Testis (tissue), 3 donors: ENCODE results near the gene ZFP69. TPM values are rescaled to one million over a fixed set of nuclear protein-coding genes. Genes with fewer than 3 reads are reported as not detected.

ENCODE experiments used
- DNase-seq: peaks from one replicate; pipeline ENCODE4 v3.0.0-alpha.2; 2019
- H3K27ac ChIP-seq, 2 donors: fragments of 200-600 bp; sonication (generic); one replicate each; pipeline ENCODE4 v1.5.1; 2019
- H3K27me3 ChIP-seq: fragments of 200-600 bp; sonication (generic); one replicate; pipeline ENCODE4 v1.5.1; 2019
- H3K36me3 ChIP-seq: fragments of 200-600 bp; sonication (generic); one replicate; pipeline ENCODE4 v1.5.1; 2017; ENCODE audit warnings: low read depth; ENCODE audit errors: missing control alignments
- H3K4me1 ChIP-seq: fragments of 200-600 bp; sonication (generic); one replicate; pipeline ENCODE4 v1.5.1; 2019
- H3K4me3 ChIP-seq, 2 donors: fragments of 200-600 bp; sonication (generic); one replicate each; pipeline ENCODE4 v1.5.1; 2017 to 2019
- H3K9me3 ChIP-seq: fragments of 200-600 bp; sonication (generic); one replicate; pipeline ENCODE4 v1.5.1; 2017
- POLR2A ChIP-seq: fragments of 450-650 bp; IDR thresholded peaks from one replicate; pipeline ENCODE4 v1.6.1; 2017; ENCODE audit warnings: antibody characterized with exemption, mild to moderate bottlenecking, moderate library complexity
- WGBS, 2 donors: methylation state at CpG; one replicate each; pipeline ENCODE4 v1.1.5; 2018; 5-methylcytosine and 5-hydroxymethylcytosine counted together
- intact Hi-C: fragments of 100-400 bp; cut with DNase I; formaldehyde crosslinking; loops from one replicate; pipeline ENCODE4 v1.15.1; 2023; ENCODE audit warnings: low total_unique reads
- polyA plus RNA-seq: library from polyadenylated mRNA; stranded (reverse); fragments of 350-450 nt; fragmentation: Illumina TruSeq; extraction: RNeasy Lipid Tissue Mini Kit (QIAGEN cat#74804); gene quantifications from one replicate; pipeline ENCODE4 v1.2.3, GENCODE V29; 2014; ENCODE audit warnings: low read depth, low replicate concordance; ENCODE audit not compliant: insufficient read depth
- total RNA-seq, 2 donors: library from RNA; depleted of rRNA; stranded (reverse); fragments of >200 nt; gene quantifications; one replicate each; pipeline ENCODE4 v1.2.3, GENCODE V29; 2016
- TF ChIP-seq, protein P1 (sequence below), 3 experiments: fragments of 450-650 bp in 2 of 3; fragments of 200-600 bp in 1 of 3; sonication (generic) in 1 of 3; IDR thresholded peaks; one replicate each; pipeline ENCODE4 v1.5.1; 2016 to 2019; ENCODE audit warnings: antibody characterized with exemption in 3 of 3, mild to moderate bottlenecking in 2 of 3, moderate library complexity in 1 of 3

Gene ZFP69
- total and polyA plus RNA-seq, 3 donors from 2014 or later: 5.4 to 9.3 (median 6.7) TPM

DNA sequence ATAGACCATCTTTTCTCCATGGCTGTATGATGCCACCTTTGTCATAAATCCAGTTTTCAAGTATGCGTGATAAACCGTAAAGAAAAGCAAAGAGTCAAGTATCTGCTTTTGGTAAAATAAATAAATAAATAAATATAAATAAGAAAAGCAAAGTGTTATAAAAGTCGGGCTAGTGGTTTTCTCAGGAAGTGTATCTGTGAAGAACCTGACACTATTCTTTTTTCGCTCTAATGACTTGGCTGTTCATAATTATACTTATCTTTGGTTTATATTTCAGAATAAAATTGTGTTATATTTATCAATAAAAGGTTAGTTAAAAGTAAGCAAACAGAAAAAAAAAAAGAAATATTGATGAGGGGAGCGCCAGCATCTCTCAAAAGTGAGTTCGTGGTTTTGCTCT, 30.9 kb downstream of the ZFP69 start:
- WGBS, 2 donors: 44 to 49% methylated on average over 6 of the region's 6 CpGs
- Histone ChIP-seq H3K4me1 (no peaks in the 10 kb centered on the region), H3K9me3 (no peaks in the 10 kb centered on the region), H3K36me3 (no peaks in the 10 kb centered on the region), H3K27me3 (no peaks in the 10 kb centered on the region), H3K4me3 (peak overlapping the region; percentile 65 to 94), H3K27ac (peak overlapping the region in 1 of 2 donors; percentile 76)
- TF ChIP-seq, protein P1, sequence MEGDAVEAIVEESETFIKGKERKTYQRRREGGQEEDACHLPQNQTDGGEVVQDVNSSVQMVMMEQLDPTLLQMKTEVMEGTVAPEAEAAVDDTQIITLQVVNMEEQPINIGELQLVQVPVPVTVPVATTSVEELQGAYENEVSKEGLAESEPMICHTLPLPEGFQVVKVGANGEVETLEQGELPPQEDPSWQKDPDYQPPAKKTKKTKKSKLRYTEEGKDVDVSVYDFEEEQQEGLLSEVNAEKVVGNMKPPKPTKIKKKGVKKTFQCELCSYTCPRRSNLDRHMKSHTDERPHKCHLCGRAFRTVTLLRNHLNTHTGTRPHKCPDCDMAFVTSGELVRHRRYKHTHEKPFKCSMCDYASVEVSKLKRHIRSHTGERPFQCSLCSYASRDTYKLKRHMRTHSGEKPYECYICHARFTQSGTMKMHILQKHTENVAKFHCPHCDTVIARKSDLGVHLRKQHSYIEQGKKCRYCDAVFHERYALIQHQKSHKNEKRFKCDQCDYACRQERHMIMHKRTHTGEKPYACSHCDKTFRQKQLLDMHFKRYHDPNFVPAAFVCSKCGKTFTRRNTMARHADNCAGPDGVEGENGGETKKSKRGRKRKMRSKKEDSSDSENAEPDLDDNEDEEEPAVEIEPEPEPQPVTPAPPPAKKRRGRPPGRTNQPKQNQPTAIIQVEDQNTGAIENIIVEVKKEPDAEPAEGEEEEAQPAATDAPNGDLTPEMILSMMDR (IDR thresholded peaks at IDR 0.05): no peak
- TF ChIP-seq POLR2A: no peak
- DNase-seq: no peak
- intact Hi-C loops: no loop called here

DNA sequence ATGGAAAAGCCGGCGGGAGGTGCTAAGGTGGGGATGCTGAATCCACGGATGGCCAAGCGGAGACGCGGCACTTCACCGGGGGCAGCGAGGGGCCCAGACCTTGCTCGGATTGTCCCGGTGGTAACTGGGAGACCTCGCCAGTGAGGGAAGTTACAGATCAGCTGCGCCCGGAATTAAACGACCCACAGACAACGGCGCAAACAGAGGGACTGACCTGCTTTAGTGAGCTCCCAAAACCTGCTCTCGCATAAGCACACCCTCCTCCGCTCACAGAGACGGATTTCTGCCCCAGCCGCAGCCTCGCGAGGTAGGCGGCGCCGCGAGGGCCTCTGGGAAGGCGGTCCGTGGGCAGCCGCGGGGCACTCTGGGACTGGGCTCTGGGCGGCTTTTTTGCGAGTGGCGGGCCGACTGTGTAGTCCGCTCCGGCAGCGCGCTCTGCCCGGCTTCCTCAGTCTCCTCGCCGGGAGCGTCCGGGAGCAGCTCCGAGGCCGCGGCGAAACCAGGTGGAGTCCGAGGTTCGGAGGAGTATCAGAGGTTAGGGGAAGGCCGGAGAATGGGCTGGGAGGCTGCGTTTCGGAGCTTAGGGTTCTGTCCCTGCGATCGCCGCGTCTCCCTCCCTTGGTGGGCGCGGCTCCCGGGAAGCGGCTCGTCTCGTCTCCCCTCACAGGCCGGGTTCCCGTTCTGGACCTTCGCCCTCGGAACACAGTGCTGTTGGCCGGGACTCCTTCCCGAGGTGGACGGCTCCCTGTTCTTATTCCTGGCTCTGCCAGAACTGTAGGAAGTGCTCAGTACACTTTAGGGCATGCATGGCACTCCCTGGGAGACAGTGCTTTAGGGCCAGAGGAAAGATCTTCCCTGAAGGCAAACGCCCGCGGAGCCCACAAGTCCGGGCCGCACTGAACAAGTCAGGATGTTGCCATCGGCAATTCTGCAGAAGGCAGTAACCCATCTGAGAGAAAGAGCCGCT, 31.6 kb downstream of the ZFP69 start, which contains the start of gene EXO5:
EXO5 (plus strand) TSS at position 393 of the 967 bp plus-strand sequence. CDS start 5,778 bp downstream, outside the sequence.
- TF ChIP-seq POLR2A: no peak
- TF ChIP-seq, protein P1 (IDR thresholded peaks at IDR 0.05): no peak

DNA sequence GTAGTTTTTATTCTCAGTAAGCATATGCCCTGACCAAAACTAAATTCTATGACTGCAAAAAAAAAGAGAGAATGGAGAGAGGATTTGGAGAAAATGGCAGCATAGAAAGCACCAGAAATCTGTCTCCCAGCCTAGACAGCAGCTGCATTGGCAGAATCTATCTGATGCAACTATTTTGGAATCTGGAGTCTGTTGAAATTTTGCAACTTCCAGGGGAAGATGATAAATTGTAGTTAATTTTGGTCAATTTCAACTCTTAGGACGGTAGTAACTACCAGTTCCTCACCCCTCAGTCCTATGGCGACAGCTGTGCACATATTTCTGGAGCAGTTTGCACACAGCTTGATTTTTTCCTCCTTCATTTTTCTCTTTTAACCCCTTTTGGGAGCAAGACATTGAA, 42.4 kb downstream of the ZFP69 start:
- Histone ChIP-seq H3K27ac (no peak overlapping the region), H3K4me1 (no peaks in the 10 kb centered on the region), H3K27me3 (no peaks in the 10 kb centered on the region), H3K9me3 (no peaks in the 10 kb centered on the region), H3K4me3 (no peak overlapping the region), H3K36me3 (no peaks in the 10 kb centered on the region)
- DNase-seq: no peak
- no peak for TF ChIP-seq POLR2A
- TF ChIP-seq, protein P1 (IDR thresholded peaks at IDR 0.05): no peak
- WGBS, 2 donors: 77% methylated on average over 2 of the region's 2 CpGs
- intact Hi-C loops: no loop called here

More for the DNA sequence above, 31.6 kb downstream of the ZFP69 start, which contains the start of gene EXO5:
- Histone ChIP-seq H3K36me3 (no peaks in the 10 kb centered on the region), H3K27ac (peak within 1 kb of the TSS; percentile 31 to 76), H3K9me3 (no peaks in the 10 kb centered on the region), H3K4me1 (no peaks in the 10 kb centered on the region), H3K27me3 (no peaks in the 10 kb centered on the region), H3K4me3 (peak within 1 kb of the TSS; percentile 65 to 94)
- 1% methylated on average over 32 to 48 of the region's 76 CpGs for WGBS, 2 donors
- intact Hi-C loops: no loop called here
- peak; percentile 91 for DNase-seq

DNA sequence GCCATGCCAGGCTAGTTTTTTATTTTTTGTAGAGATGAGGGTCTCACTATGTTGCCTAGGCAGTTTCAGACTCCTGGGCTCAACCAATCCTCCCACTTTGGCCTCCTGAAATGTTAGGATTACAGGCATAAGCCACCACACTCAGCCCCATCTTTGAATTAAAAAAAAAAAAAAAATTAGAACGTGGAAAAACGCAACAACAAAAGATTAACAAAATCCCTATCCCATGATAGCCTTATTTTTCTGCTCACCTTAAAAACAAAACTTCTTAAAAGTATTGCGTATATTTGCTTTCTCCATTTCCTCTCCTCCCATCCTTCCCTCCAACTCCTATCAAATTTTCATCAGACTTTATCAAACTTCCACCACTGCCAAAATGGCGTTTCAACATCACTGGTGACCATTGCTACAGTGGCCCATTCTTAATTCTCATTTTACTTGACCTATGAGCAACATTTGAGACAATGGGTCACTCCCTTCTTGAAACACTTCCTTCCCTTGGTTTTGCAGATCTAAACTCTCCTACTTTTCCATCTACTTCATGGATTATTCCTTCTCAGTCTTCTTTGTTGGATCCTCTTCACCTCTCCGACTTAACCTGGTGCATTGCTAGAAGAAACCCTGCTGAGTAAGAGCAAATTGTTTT, 53.8 kb downstream of the ZFP69 start:
- no peaks in the 10 kb centered on the region for H3K27me3 ChIP-seq

More for the DNA sequence above, 53.8 kb downstream of the ZFP69 start:
- 9 to 18% methylated on average over 5 of the region's 5 CpGs for WGBS, 2 donors
- intact Hi-C loops: no loop called here
- Histone ChIP-seq H3K4me1 (no peaks in the 10 kb centered on the region), H3K36me3 (no peaks in the 10 kb centered on the region), H3K4me3 (peak overlapping the region; percentile 55 to 70), H3K27ac (peak overlapping the region; percentile 76 to 83), H3K9me3 (no peaks in the 10 kb centered on the region)
- TF ChIP-seq, protein P1 (IDR thresholded peaks at IDR 0.05): no peak
- no peak for TF ChIP-seq POLR2A
- DNase-seq: no peak
